ENCODE data around the gene ZNF514. TPM values are rescaled to one million over a fixed set of nuclear protein-coding genes. Genes with fewer than 3 reads are reported as not detected.

The ZNF514 gene
- total RNA-seq (37.0 and 38.7 TPM in 2 replicates), polyA plus RNA-seq (9.5 and 15.5 TPM in 2 replicates), polyA minus RNA-seq (8.3 and 10.5 TPM in 2 replicates)
- total RNA-seq (2013), result 20.7 TPM

DNA sequence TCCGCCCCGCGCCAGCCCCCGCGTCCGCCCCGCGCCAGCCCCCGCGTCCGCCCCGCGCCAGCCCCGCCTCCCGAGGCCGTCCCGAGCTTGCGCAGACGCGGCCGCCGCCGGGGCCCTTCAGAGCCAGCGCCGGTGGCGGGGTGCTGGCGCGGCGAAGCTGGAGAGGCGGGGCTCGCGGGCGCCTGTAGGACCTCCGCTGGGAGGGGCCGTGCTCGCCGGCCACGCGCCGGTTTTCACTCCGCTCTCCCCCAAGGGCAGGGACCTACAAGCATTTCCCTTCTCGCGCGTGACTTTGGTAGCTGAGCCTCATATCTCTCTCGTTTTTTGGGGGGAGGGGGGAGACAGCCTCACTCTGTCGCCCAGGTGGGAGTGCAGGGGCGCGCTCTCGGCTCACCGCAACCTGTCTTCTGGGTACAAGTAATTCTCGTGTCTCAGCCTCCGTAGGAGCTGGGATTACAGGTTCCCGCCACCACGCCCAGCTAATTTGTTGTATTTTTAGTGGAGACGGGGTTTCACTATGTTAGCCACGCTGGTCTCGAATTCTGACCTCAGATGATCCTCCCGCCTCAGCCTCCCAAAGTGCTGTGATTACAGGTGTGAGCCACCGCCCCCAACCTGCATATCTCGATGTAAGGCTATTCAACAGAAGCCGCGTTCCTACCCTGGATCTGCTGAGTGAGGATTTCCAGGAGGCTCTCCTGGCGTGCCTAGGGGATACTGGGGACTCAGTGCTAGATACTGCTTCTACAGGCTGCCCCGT is at the start of gene ZNF514:
TSS of gene ZNF514 (minus strand) at position 159 of the 760 bp plus-strand sequence. CDS start 6,595 bp downstream, outside the sequence.
- POLR2A ChIA-PET, result interaction anchor here (2.5 kb wide), 1 partner anchor 38 kb away, joined by 16 read pairs; the partner anchor contains the start of gene MRPS5

More for the DNA sequence above, at the start of gene ZNF514:
- H3K4me3 Mint-ChIP-seq, result peak within 1 kb of the TSS; percentile 93
- TF ChIP-seq, protein P1, sequence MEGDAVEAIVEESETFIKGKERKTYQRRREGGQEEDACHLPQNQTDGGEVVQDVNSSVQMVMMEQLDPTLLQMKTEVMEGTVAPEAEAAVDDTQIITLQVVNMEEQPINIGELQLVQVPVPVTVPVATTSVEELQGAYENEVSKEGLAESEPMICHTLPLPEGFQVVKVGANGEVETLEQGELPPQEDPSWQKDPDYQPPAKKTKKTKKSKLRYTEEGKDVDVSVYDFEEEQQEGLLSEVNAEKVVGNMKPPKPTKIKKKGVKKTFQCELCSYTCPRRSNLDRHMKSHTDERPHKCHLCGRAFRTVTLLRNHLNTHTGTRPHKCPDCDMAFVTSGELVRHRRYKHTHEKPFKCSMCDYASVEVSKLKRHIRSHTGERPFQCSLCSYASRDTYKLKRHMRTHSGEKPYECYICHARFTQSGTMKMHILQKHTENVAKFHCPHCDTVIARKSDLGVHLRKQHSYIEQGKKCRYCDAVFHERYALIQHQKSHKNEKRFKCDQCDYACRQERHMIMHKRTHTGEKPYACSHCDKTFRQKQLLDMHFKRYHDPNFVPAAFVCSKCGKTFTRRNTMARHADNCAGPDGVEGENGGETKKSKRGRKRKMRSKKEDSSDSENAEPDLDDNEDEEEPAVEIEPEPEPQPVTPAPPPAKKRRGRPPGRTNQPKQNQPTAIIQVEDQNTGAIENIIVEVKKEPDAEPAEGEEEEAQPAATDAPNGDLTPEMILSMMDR (IDR thresholded peaks at IDR 0.05), result no peak
- TF ChIP-seq EZH2 (IDR thresholded peaks at IDR 0.05; ENCODE audit: borderline replicate concordance, insufficient read depth, low read depth, low read length, poor library complexity, severe bottlenecking), result no peak
- peaks cover 0 to 11% (median 0%) of the 10 kb centered on the region in 3 donors for H3K9me3 ChIP-seq (ENCODE audit: control extremely low read depth in 1 of 3, control insufficient read depth in 2 of 3, insufficient read depth in 1 of 3, low read length in 2 of 3)
- CTCF ChIA-PET, result interaction anchor here (1.5 to 2.5 kb wide), 2 partner anchors 38 to 44 kb away, joined by 4 to 16 read pairs; partner anchors contain the start of gene MRPS5
- DNase-seq (peak; percentile 85), ATAC-seq (ENCODE audit: low read depth) (peak; percentile 94)
- H3K4me3 ChIP-seq (ENCODE audit: control extremely low read depth in 1 of 5, extremely low read depth in 1 of 5, insufficient read depth in 1 of 5, low read depth in 2 of 5, low read length in 4 of 5), result peak within 1 kb of the TSS; percentile 51 to 90 (median 71)
- H3K27ac ChIP-seq (ENCODE audit: low read length in 2 of 2), result peak within 1 kb of the TSS; percentile 41 to 66
- H3K4me1 Mint-ChIP-seq, result peaks cover 27% of the 10 kb centered on the region
- no peaks in the 10 kb centered on the region for H3K27me3 Mint-ChIP-seq
- intact Hi-C loops (cut with micrococcal nuclease), result loop anchor here (1.0 kb wide), 2 partner anchors 38 to 47 kb away; partner anchors contain the start of gene ZNF892
- 12% methylated on average over 51 of the region's 64 CpGs for WGBS (ENCODE audit: insufficient coverage)
- peak within 1 kb of the TSS; percentile 98 for H2AFZ ChIP-seq (ENCODE audit: insufficient read depth, low read depth, low read length, poor library complexity, severe bottlenecking)
- H3K4me1 ChIP-seq (ENCODE audit: control insufficient read depth in 2 of 2, insufficient read depth in 2 of 2, low read length in 2 of 2), result peaks cover 11 to 22% of the 10 kb centered on the region in 2 donors
- H3K36me3 ChIP-seq (replicated peaks in 1 of 2; ENCODE audit: control extremely low read depth in 1 of 2, control insufficient read depth in 1 of 2, extremely low read depth in 1 of 2, insufficient read depth in 2 of 2, low read length in 1 of 2), result no peaks in the 10 kb centered on the region
- H3K9me3 Mint-ChIP-seq (ENCODE audit: insufficient read depth), result no peaks in the 10 kb centered on the region
- H4K20me1 ChIP-seq (ENCODE audit: control insufficient read depth, insufficient read depth, low read length, poor library complexity, severe bottlenecking), result no peaks in the 10 kb centered on the region
- H3K27me3 ChIP-seq (replicated peaks in 1 of 4; ENCODE audit: control extremely low read depth in 1 of 4, control insufficient read depth in 3 of 4, insufficient read depth in 4 of 4, low read length in 3 of 4), result no peaks in the 10 kb centered on the region
- peak within 1 kb of the TSS; percentile 91 for H3K27ac Mint-ChIP-seq
- peak within 1 kb of the TSS; percentile 87 for H3K9ac ChIP-seq (ENCODE audit: low read length)
- peaks cover 5% of the 10 kb centered on the region for H3K79me2 ChIP-seq (ENCODE audit: control insufficient read depth, insufficient read depth, low read length)
- H3K4me2 ChIP-seq (replicated peaks; ENCODE audit: low read depth, low read length, poor library complexity, severe bottlenecking), result peak within 1 kb of the TSS; percentile 96
